Stimulated activated naive CD8-positive, alpha-beta T cell treated with anti-CD3 and anti-CD28 coated beads, Interleukin-15, Interleukin-2, amounts not matched to agents 100 ng/mL and 50 ng/mL, for 24 hours (primary cell): ENCODE results near the gene KCNAB1.

Experiments
- H3K27ac Mint-ChIP-seq: one replicate; pipeline ENCODE4 v1.8.0; 2021; ENCODE audit warnings: mild to moderate bottlenecking, mixed read lengths
- H3K27me3 Mint-ChIP-seq: one replicate; pipeline ENCODE4 v1.8.0; 2021; ENCODE audit warnings: mixed read lengths
- H3K36me3 Mint-ChIP-seq: one replicate; pipeline ENCODE4 v1.8.0; 2021; ENCODE audit warnings: low read depth, mixed read lengths
- H3K4me1 Mint-ChIP-seq: one replicate; pipeline ENCODE4 v1.8.0; 2021; ENCODE audit warnings: low read depth, mixed read lengths
- H3K4me3 Mint-ChIP-seq: one replicate; pipeline ENCODE4 v1.8.0; 2021; ENCODE audit warnings: mild to moderate bottlenecking, mixed read lengths
- H3K9me3 Mint-ChIP-seq: one replicate; pipeline ENCODE4 v1.8.0; 2021; ENCODE audit warnings: mixed read lengths

KCNAB1 gene

DNA sequence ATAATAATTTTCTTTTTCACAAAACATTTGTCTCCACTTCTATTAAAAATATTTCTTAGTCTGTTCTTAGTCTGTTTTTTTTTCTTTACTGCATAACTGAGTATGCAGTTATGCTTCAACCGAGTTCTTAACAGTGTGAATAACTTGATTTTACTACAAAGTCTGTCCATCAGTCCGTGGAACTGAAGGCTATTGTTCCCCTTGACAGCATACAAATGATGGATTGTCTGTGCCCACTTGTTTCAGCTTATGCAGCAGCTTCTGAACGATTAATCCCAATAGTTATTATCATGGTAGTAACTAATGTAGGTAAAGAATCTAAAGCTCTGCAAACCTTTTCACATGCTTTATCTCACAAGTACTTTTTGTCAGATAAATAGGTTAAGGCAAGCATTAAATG lies 283.8 kb downstream of the KCNAB1 start:
- Mint-ChIP-seq H3K9me3 (no peaks in the 10 kb centered on the region), H3K27me3 (no peaks in the 10 kb centered on the region), H3K4me1 (no peaks in the 10 kb centered on the region), H3K27ac (no peak overlapping the region), H3K4me3 (no peak overlapping the region), H3K36me3 (no peaks in the 10 kb centered on the region)

DNA sequence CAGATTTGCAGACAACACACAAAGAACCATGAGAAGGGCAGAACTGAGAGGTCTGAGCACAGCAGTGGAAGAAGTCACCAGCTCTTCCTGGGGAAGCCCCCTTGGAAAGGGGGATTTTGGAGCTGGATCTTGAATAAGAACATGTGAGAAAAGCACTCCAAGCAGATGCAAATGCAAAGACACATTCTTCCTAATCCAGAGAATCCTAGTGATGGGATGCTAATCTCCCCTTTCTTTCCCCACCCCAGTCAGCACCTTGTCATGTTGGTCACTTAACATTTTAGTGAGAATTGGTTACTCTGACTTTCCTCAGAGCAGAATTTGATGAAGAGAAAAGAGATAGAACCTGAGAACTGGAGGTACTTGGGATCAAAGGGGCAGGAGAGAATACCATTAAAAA lies 286.0 kb downstream of the KCNAB1 start:
- Mint-ChIP-seq H3K27ac (no peak overlapping the region), H3K4me1 (no peaks in the 10 kb centered on the region), H3K27me3 (no peaks in the 10 kb centered on the region), H3K36me3 (no peaks in the 10 kb centered on the region), H3K4me3 (no peak overlapping the region), H3K9me3 (no peaks in the 10 kb centered on the region)

DNA sequence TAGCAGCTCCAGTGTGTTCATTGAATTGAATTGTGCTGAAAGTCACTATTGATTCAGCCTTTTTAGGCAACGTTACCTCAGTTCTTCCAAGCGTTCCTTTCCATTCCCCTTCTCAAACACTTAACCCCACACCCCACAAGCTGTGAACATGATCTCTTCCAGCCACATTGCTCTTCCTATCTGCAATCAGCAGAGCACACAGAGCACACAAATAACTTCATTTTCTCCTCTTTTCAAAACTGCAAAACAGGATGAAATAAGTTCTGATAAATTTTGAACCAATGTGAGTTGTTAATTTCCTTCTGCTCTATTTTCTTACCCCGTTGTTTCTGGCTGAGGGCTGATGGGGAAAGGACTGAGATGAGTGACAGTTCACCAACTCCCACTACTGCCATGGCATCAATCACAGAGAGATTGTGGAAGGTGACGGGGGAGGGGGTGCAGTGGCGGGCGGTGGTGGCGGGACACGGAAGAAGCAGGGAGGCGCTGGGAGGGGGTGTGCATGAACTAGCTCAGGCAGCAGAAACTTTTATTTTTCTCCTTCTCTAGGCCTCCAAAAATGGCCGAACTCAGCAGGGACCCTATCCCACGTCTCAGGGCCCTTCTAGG lies 287.3 kb downstream of the KCNAB1 start:
- no peak overlapping the region for H3K27ac Mint-ChIP-seq
- H3K27me3 Mint-ChIP-seq: peaks cover 9% of the 10 kb centered on the region
- H3K4me3 Mint-ChIP-seq: no peak overlapping the region
- H3K9me3 Mint-ChIP-seq: no peaks in the 10 kb centered on the region
- H3K36me3 Mint-ChIP-seq: no peaks in the 10 kb centered on the region
- no peaks in the 10 kb centered on the region for H3K4me1 Mint-ChIP-seq

GRCh38 chr3:156409694-156410093 lies 289.3 kb downstream of the KCNAB1 start:
- Mint-ChIP-seq H3K4me1 (no peaks in the 10 kb centered on the region), H3K27me3 (peaks cover 9% of the 10 kb centered on the region), H3K9me3 (no peaks in the 10 kb centered on the region)

DNA sequence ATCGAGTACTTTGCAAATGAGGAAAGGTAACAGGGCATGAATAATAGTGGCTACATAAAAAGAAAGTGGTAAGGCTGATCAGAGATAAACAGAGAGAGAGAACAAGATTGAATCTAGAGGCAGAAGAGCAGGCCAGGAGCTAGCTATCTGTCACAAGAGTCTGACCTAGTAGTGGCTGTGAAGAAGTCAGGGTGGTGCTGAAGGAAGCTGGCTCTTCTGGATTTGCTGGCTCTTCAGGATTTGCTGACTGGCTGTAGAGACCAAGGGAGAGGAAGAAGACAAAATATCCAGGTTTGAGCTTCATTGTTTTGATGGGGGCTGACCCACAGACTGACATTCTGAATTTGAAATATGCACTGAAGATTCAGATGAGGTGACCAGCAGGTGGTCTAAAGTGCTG lies 292.2 kb downstream of the KCNAB1 start:
- Mint-ChIP-seq H3K36me3 (no peaks in the 10 kb centered on the region), H3K4me3 (no peak overlapping the region), H3K4me1 (no peaks in the 10 kb centered on the region), H3K27ac (no peak overlapping the region), H3K27me3 (peaks cover 20% of the 10 kb centered on the region), H3K9me3 (no peaks in the 10 kb centered on the region)

More at GRCh38 chr3:156409694-156410093, 289.3 kb downstream of the KCNAB1 start:
- no peaks in the 10 kb centered on the region for H3K36me3 Mint-ChIP-seq
- no peak overlapping the region for H3K27ac Mint-ChIP-seq
- no peak overlapping the region for H3K4me3 Mint-ChIP-seq

DNA sequence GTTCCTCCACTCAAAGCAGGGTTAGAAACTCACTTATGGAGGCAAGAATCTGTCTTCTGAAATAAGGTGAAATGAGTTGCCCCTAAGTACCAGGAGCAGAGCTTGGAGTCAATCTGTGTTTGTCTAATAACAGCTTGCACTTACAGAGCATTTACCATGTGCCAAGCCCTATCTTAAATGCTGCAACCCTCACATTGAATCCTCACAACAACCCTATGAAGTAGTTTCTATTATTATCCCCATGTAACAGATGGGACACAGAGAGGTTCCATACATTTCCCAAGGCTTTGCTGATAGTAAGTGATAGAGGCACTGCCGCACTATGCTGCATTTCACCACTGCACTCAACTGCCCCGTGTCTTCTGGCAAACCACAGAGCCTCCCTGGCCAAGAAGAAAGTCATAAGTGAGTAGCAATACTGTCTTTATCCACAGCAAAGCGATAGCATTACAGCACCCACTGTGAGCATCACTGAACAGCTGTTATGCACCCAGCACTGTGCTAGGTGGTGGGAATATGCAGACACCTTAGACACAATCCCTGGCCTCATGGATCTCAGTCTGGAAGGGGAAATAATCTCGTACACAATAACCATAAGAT lies 293.0 kb downstream of the KCNAB1 start:
- Mint-ChIP-seq H3K4me3 (no peak overlapping the region), H3K36me3 (no peaks in the 10 kb centered on the region), H3K4me1 (no peaks in the 10 kb centered on the region), H3K27me3 (peaks cover 23% of the 10 kb centered on the region), H3K9me3 (no peaks in the 10 kb centered on the region), H3K27ac (no peak overlapping the region)

DNA sequence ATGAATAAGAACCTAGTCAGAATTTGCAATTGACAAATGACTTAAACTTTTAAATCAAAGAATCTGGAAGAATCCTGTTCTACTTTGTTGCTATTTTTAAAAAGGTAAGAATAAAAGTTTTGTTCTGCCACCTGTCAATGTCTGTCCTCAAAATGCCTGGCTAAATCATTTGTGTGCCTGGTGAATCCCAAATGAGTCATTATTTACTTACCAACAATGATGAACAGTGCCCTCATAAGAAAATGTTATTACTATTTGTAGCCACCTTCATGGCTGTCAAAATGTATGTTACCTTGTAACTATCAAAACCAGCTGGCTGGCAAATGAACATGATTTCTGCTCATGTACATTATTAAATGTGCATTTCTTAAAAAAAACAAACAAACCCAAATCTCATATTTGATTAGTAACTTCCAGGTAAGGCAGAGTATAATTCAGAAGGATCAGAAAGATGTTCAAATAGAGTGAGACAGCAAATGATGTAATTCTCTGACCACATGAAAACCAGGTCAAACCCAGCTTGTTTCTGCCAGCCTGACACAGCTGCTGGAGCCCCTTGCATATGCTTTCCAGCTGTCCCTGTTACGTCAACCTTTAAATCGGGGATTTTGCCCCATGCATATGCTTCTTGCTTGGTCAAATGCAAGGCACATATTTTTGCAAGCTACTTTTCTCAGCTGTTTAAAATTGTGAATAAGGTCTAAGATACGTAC lies 296.6 kb downstream of the KCNAB1 start:
- Mint-ChIP-seq H3K27ac (no peak overlapping the region), H3K9me3 (no peaks in the 10 kb centered on the region), H3K36me3 (no peaks in the 10 kb centered on the region), H3K4me3 (no peak overlapping the region), H3K27me3 (peaks cover 19% of the 10 kb centered on the region), H3K4me1 (no peaks in the 10 kb centered on the region)

- Mint-ChIP-seq H3K4me1 (no peaks in the 10 kb centered on the region), H3K27me3 (peaks cover 15% of the 10 kb centered on the region), H3K36me3 (no peaks in the 10 kb centered on the region), H3K9me3 (no peaks in the 10 kb centered on the region), H3K27ac (no peak overlapping the region), H3K4me3 (no peak overlapping the region)
Measured at GRCh38 chr3:156417559-156418132, 297.3 kb downstream of the KCNAB1 start.

GRCh38 chr3:156418428-156418827 lies 298.1 kb downstream of the KCNAB1 start:
- H3K36me3 Mint-ChIP-seq: no peaks in the 10 kb centered on the region
- H3K4me3 Mint-ChIP-seq: no peak overlapping the region
- no peaks in the 10 kb centered on the region for H3K4me1 Mint-ChIP-seq
- H3K27ac Mint-ChIP-seq: no peak overlapping the region
- peaks cover 14% of the 10 kb centered on the region for H3K27me3 Mint-ChIP-seq
- no peaks in the 10 kb centered on the region for H3K9me3 Mint-ChIP-seq

GRCh38 chr3:156421534-156421933 lies 301.2 kb downstream of the KCNAB1 start:
- Mint-ChIP-seq H3K27ac (no peak overlapping the region), H3K27me3 (peaks cover 3% of the 10 kb centered on the region), H3K4me3 (no peak overlapping the region), H3K36me3 (no peaks in the 10 kb centered on the region), H3K9me3 (no peaks in the 10 kb centered on the region), H3K4me1 (no peaks in the 10 kb centered on the region)

DNA sequence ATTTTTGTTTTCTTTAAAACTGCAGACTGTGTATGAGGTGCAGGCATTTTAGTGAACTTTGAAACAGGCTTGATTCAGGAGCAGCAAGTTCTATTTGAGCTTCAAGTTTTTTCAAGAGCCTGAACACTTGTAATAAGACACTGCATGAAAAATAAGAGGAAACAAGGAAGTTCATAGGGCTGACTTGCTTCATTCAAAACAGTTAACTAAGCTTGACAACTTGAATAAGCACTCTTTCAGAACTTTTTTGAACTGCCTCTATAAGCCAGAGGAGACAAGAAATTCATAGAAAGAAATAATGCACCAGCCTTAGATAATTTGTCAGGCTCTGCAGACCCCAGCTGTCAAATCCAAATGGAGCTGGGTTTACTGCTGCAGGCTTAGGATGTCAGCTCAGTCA lies 304.4 kb downstream of the KCNAB1 start:
- Mint-ChIP-seq H3K27me3 (no peaks in the 10 kb centered on the region), H3K36me3 (no peaks in the 10 kb centered on the region), H3K27ac (no peak overlapping the region), H3K4me1 (no peaks in the 10 kb centered on the region), H3K4me3 (no peak overlapping the region), H3K9me3 (no peaks in the 10 kb centered on the region)

DNA sequence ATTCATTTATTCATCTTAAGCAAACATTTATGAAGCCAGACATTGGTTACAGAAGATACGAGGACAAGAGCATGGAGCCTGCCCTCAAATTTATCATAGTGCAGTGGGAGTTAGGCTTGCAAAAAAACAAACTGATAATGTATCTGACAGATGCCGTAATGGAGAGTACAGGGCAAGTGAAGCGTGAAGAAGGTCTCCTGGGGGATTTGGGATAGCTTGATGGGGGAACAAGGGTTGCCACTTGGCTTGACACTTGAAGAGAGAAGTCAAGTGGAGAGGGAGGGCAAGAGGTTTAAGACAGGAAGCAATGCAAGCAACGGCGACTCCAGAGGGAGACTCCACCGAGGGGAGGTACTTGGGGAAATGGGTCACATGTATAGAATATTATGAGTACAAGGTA lies 305.3 kb downstream of the KCNAB1 start:
- H3K27me3 Mint-ChIP-seq: no peaks in the 10 kb centered on the region
- no peak overlapping the region for H3K27ac Mint-ChIP-seq
- no peak overlapping the region for H3K4me3 Mint-ChIP-seq
- H3K9me3 Mint-ChIP-seq: no peaks in the 10 kb centered on the region
- H3K4me1 Mint-ChIP-seq: no peaks in the 10 kb centered on the region
- no peaks in the 10 kb centered on the region for H3K36me3 Mint-ChIP-seq

- no peaks in the 10 kb centered on the region for H3K4me1 Mint-ChIP-seq
- H3K27me3 Mint-ChIP-seq: no peaks in the 10 kb centered on the region
- no peak overlapping the region for H3K27ac Mint-ChIP-seq
- H3K36me3 Mint-ChIP-seq: no peaks in the 10 kb centered on the region
- no peaks in the 10 kb centered on the region for H3K9me3 Mint-ChIP-seq
- H3K4me3 Mint-ChIP-seq: no peak overlapping the region
Measured at GRCh38 chr3:156429125-156429524, 308.7 kb downstream of the KCNAB1 start.

- no peaks in the 10 kb centered on the region for H3K4me1 Mint-ChIP-seq
- no peaks in the 10 kb centered on the region for H3K9me3 Mint-ChIP-seq
- no peaks in the 10 kb centered on the region for H3K36me3 Mint-ChIP-seq
- H3K27me3 Mint-ChIP-seq: no peaks in the 10 kb centered on the region
- no peak overlapping the region for H3K4me3 Mint-ChIP-seq
- no peak overlapping the region for H3K27ac Mint-ChIP-seq
Measured at GRCh38 chr3:156431334-156432124, 311.2 kb downstream of the KCNAB1 start.

- Mint-ChIP-seq H3K36me3 (no peaks in the 10 kb centered on the region), H3K4me1 (no peaks in the 10 kb centered on the region), H3K27me3 (peaks cover 3% of the 10 kb centered on the region), H3K27ac (no peak overlapping the region), H3K9me3 (no peaks in the 10 kb centered on the region), H3K4me3 (no peak overlapping the region)
Measured at GRCh38 chr3:156432563-156432962, 312.2 kb downstream of the KCNAB1 start.
